ENCODE results near the gene DNAH1.

GRCh38 chr3:52436500-52437149 lies 120.5 kb downstream of the DNAH1 start:
- peak in 1 of 3 donors; percentile 28 for TF ChIP-seq POLR2AphosphoS5 (IDR thresholded peaks at IDR 0.05)
- TF ChIP-seq, protein P1, sequence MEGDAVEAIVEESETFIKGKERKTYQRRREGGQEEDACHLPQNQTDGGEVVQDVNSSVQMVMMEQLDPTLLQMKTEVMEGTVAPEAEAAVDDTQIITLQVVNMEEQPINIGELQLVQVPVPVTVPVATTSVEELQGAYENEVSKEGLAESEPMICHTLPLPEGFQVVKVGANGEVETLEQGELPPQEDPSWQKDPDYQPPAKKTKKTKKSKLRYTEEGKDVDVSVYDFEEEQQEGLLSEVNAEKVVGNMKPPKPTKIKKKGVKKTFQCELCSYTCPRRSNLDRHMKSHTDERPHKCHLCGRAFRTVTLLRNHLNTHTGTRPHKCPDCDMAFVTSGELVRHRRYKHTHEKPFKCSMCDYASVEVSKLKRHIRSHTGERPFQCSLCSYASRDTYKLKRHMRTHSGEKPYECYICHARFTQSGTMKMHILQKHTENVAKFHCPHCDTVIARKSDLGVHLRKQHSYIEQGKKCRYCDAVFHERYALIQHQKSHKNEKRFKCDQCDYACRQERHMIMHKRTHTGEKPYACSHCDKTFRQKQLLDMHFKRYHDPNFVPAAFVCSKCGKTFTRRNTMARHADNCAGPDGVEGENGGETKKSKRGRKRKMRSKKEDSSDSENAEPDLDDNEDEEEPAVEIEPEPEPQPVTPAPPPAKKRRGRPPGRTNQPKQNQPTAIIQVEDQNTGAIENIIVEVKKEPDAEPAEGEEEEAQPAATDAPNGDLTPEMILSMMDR (IDR thresholded peaks at IDR 0.05 in 8 of 11, conservative IDR thresholded peaks at IDR 0.05 in 3 of 11) = no peak
